GM12878 (cell line): ENCODE data around the gene AMBP. TPM values are rescaled to one million over a fixed set of nuclear protein-coding genes. Genes with fewer than 3 reads are reported as not detected.

Experiments used
- ATAC-seq: fragments of 200-7000 bp; cut with Tn5 transposase; 3 replicates; pipeline ENCODE4 v1.9.1; 2020; ENCODE audit warnings: mild to moderate bottlenecking, moderate library complexity
- BruUV-seq: library from RNA; stranded (reverse); fragments of 400-500 nt; replicated peaks from 2 replicates; lab custom pipeline; 2021; lab: Mats Ljungman, UMichigan
- CTCF ChIA-PET: fragments of 300-600 bp; sonication (Branson Sonifier 250); formaldehyde crosslinking; extraction: SDS; loops from one replicate; lab custom pipeline; 2021; ENCODE audit warnings: inconsistent platforms; lab: Yijun Ruan, JAX
- POLR2A ChIA-PET: fragments of 350-600 bp; formaldehyde crosslinking; extraction: SDS; loops from one replicate; lab custom pipeline; 2021; ENCODE audit warnings: inconsistent platforms; lab: Charles Lee
- RAD21 ChIA-PET: fragments of 300-600 bp; sonication (Branson Sonifier 250); formaldehyde crosslinking; loops from one replicate; lab custom pipeline; 2023; ENCODE audit warnings: antibody characterized with exemption; ENCODE audit not compliant: unreplicated experiment; lab: Charles Lee
- SMC1A ChIA-PET: fragments of 300-600 bp; sonication (Branson Sonifier 250); formaldehyde crosslinking; loops from one replicate; lab custom pipeline; 2023; ENCODE audit not compliant: unreplicated experiment, uncharacterized antibody; lab: Charles Lee
- DNase-seq: peaks from one replicate; pipeline ENCODE4 v3.0.0-alpha.2; 2011; ENCODE audit warnings: low read depth, low spot score
- FAIRE-seq: peaks from 3 replicates; lab custom pipeline; 2011; peaks lifted over from hg19 to GRCh38; lab: Jason Lieb, UNC
- H2AFZ ChIP-seq: 2 replicates; pipeline ENCODE4 v1.6.0; 2011; ENCODE audit warnings: low read depth, low read length, control low read depth; ENCODE audit not compliant: control insufficient read depth
- H3K27ac ChIP-seq: 2 replicates; pipeline ENCODE4 v1.5.1; 2011; ENCODE audit warnings: control low read depth; ENCODE audit not compliant: control insufficient read depth, insufficient read depth
- H3K27me3 ChIP-seq, 2 experiments: replicated peaks in 1 of 2; 2 replicates each; pipeline versions ENCODE4 v1.6.0 to v1.6.1; 2011; ENCODE audit warnings: low read length in 1 of 2; ENCODE audit not compliant: control insufficient read depth in 2 of 2, insufficient read depth in 2 of 2
- H3K36me3 ChIP-seq, 2 experiments: 2 replicates each; pipeline ENCODE4 v1.5.1; 2011; ENCODE audit warnings: low read length in 1 of 2; ENCODE audit not compliant: control insufficient read depth in 2 of 2, insufficient read depth in 2 of 2
- H3K4me1 ChIP-seq: 2 replicates; pipeline ENCODE4 v1.6.1; 2011; ENCODE audit warnings: mild to moderate bottlenecking, low read length, moderate library complexity, mixed read lengths; ENCODE audit not compliant: control insufficient read depth, insufficient read depth
- H3K4me2 ChIP-seq: 2 replicates; pipeline ENCODE4 v1.6.0; 2011; ENCODE audit warnings: control low read depth; ENCODE audit not compliant: control insufficient read depth, insufficient read depth
- H3K4me3 ChIP-seq: fragments of 200-600 bp; sonication (generic); 2 replicates; pipeline ENCODE4 v1.5.1; 2016
- H3K79me2 ChIP-seq: 2 replicates; pipeline ENCODE4 v1.6.0; 2011; ENCODE audit warnings: low read length; ENCODE audit not compliant: control insufficient read depth, insufficient read depth
- H3K9ac ChIP-seq: 2 replicates; pipeline ENCODE4 v1.8.0; 2011; ENCODE audit warnings: low read length, control low read depth, mixed read lengths; ENCODE audit not compliant: control insufficient read depth, insufficient read depth
- H3K9me3 ChIP-seq: replicated peaks from 3 replicates; pipeline ENCODE4 v1.5.1; 2011; ENCODE audit warnings: mild to moderate bottlenecking, low read length; ENCODE audit not compliant: control insufficient read depth, insufficient read depth
- H4K20me1 ChIP-seq: 2 replicates; pipeline ENCODE4 v1.6.0; 2011; ENCODE audit not compliant: control insufficient read depth, insufficient read depth
- BACH1 ChIP-seq: fragments of 450-650 bp; IDR thresholded peaks from 2 replicates; pipeline ENCODE4 v1.6.1; 2017; ENCODE audit warnings: mild to moderate bottlenecking, borderline replicate concordance
- CEBPB ChIP-seq, 2 experiments: fragments of 150-350 bp in 1 of 2; IDR thresholded peaks; 2 replicates each; pipeline ENCODE4 v1.6.1; 2012 to 2014; ENCODE audit warnings: low read depth in 2 of 2, low read length in 2 of 2, borderline replicate concordance in 1 of 2, inconsistent platforms in 1 of 2
- CREB1 ChIP-seq: IDR thresholded peaks from 2 replicates; pipeline ENCODE4 v1.6.1; 2012; ENCODE audit warnings: low read depth, mild to moderate bottlenecking, inconsistent platforms
- FOS ChIP-seq: IDR thresholded peaks from 3 replicates; pipeline ENCODE4 v1.6.1; 2011; ENCODE audit warnings: borderline replicate concordance; ENCODE audit not compliant: insufficient read length; ENCODE audit errors: extremely low read depth
- FOXK2 ChIP-seq: fragments of 450-650 bp; IDR thresholded peaks from 2 replicates; pipeline ENCODE4 v1.6.1; 2017; ENCODE audit warnings: mild to moderate bottlenecking, moderate library complexity
- HSF1 ChIP-seq: fragments of 150-350 bp; IDR thresholded peaks from 2 replicates; pipeline ENCODE4 v1.6.1; 2014; ENCODE audit warnings: mild to moderate bottlenecking, low read depth, low read length
- KLF5 ChIP-seq: fragments of 450-650 bp; IDR thresholded peaks from 2 replicates; pipeline ENCODE4 v1.6.1; 2014; ENCODE audit warnings: mild to moderate bottlenecking; ENCODE audit not compliant: partially characterized antibody
- MYB ChIP-seq: fragments of 150-350 bp; IDR thresholded peaks from 2 replicates; pipeline ENCODE4 v1.6.1; 2014; ENCODE audit warnings: mild to moderate bottlenecking, low read depth, low read length, borderline replicate concordance
- NR2C2 ChIP-seq: IDR thresholded peaks from 2 replicates; pipeline ENCODE4 v1.6.1; 2011; ENCODE audit warnings: borderline replicate concordance, low read depth; ENCODE audit not compliant: control insufficient read depth, insufficient read length
- NR2F1 ChIP-seq: fragments of 450-650 bp; conservative IDR thresholded peaks from 2 replicates; pipeline ENCODE4 v1.6.1; 2017; ENCODE audit warnings: mild to moderate bottlenecking
- RFX5 ChIP-seq: IDR thresholded peaks from 2 replicates; pipeline ENCODE4 v1.6.1; 2011; ENCODE audit warnings: low read depth, low read length, improper control_type of control experiment
- SMC3 ChIP-seq: IDR thresholded peaks from 2 replicates; pipeline ENCODE4 v1.6.1; 2011; ENCODE audit warnings: low read length, improper control_type of control experiment, borderline replicate concordance
- SP1 ChIP-seq: IDR thresholded peaks from one replicate; pipeline ENCODE4 v1.6.1; 2011; ENCODE audit warnings: low read depth, low read length
- SPI1 ChIP-seq: IDR thresholded peaks from 2 replicates; pipeline ENCODE4 v1.6.1; 2011; ENCODE audit warnings: low read depth, mild to moderate bottlenecking, low read length, moderate library complexity, borderline replicate concordance; ENCODE audit not compliant: insufficient read depth
- TCF12 ChIP-seq: IDR thresholded peaks from 2 replicates; pipeline ENCODE4 v1.6.1; 2011; ENCODE audit warnings: low read depth, mild to moderate bottlenecking, low read length
- WGBS: methylation state at CpG from one replicate; pipeline ENCODE4 v1.1.6; 2016; ENCODE audit warnings: low lambda C conversion rate; ENCODE audit not compliant: insufficient replicate concordance, insufficient coverage; ENCODE audit errors: missing lambda C conversion rate; 5-methylcytosine and 5-hydroxymethylcytosine counted together
- in situ Hi-C: fragments of 300-500 bp; cut with MboI; formaldehyde crosslinking; loops from 9 replicates; pipeline ENCODE4 v1.14.3; 2018; ENCODE audit warnings: mixed read lengths
- intact Hi-C: fragments of 100-400 bp; cut with micrococcal nuclease; formaldehyde crosslinking; loops from one replicate; pipeline ENCODE4 v1.14.2; 2022; ENCODE audit not compliant: unreplicated experiment
- polyA plus RNA-seq, 11 experiments: library from polyadenylated mRNA; depleted of rRNA in 4 of 11; unstranded in 6 of 11; stranded (reverse) in 5 of 11; fragments of >200 nt; fragmentation: Nextera tagmentation in 4 of 11; fragmentation: Illumina TruSeq in 1 of 11; extraction: Ambion mirVana in 4 of 11; extraction: Trizol in 1 of 11; gene quantifications; 1 replicate in 1 of 11; 2 replicates in 10 of 11; pipeline versions ENCODE4 v1.2.1 to v1.2.3, GENCODE V29; 2011 to 2016; ENCODE audit warnings: inconsistent platforms in 2 of 11, missing spikeins in 2 of 11, low read depth in 1 of 11
- total RNA-seq, 4 experiments: library from RNA; depleted of rRNA in 3 of 4; stranded (reverse); fragments of >200 nt in 3 of 4; fragmentation: Illumina TruSeq in 1 of 4; extraction: Trizol in 1 of 4; gene quantifications; 2 replicates each; pipeline versions ENCODE4 v1.2.1 to v1.2.3, GENCODE V29; 2013 to 2021

AMBP gene
- total and polyA plus RNA-seq, 10 of the 15 experiments (the other 5 are each of a cell fraction or from before 2014, with no cell fraction given): 0.11 to 2.3 (median 0.18) TPM; not detected in 7

GRCh38 chr9:114035845-114036801 is 42.0 kb downstream of the AMBP start:
- POLR2A ChIA-PET: no interaction called here
- Histone ChIP-seq H3K4me2 (no peak overlapping the region), H3K27ac (no peak overlapping the region), H3K36me3 (no peaks in the 10 kb centered on the region; a peak in 1 of 4 replicates), H4K20me1 (no peaks in the 10 kb centered on the region; the same call in 1 of the 2 replicates), H2AFZ (no peak overlapping the region)
- BruUV-seq: no TSS peak
- in situ Hi-C loops (loop anchor here (25.0 kb wide), 1 partner anchor 574 kb away; the partner anchor contains the start of gene RGS3), intact Hi-C loops (no loop called here)
- RAD21 ChIA-PET: no interaction called here
- SMC1A ChIA-PET: no interaction called here
- CTCF ChIA-PET: interaction anchor here (0.7 kb wide), 1 partner anchor 1585 kb away, joined by 3 read pairs; no protein-coding TSS in a partner anchor
- no peak for ATAC-seq
- TF ChIP-seq FOS (no peak), RFX5 (no peak), MYB (no peak), SP1 (no peak), FOXK2 (no peak), NR2F1 (no peak), KLF5 (no peak), SMC3 (no peak), HSF1 (no peak), CEBPB (IDR thresholded peaks at IDR 0.05; ENCODE audit: borderline replicate concordance in 1 of 2, low read depth in 2 of 2, low read length in 2 of 2) (no peak), BACH1 (no peak), NR2C2 (no peak), CREB1 (no peak), SPI1 (no peak), TCF12 (no peak)
- TF ChIP-seq, all 136 proteins: peak for 0
- 25% methylated on average over 18 of the region's 18 CpGs for WGBS
- no peaks in the 10 kb centered on the region for H3K27me3 ChIP-seq
- no peak overlapping the region for H3K4me3 ChIP-seq
- DNase-seq: no peak
- no peaks in the 10 kb centered on the region for H3K79me2 ChIP-seq
- no peaks in the 10 kb centered on the region for H3K4me1 ChIP-seq
- no peaks in the 10 kb centered on the region for H3K9me3 ChIP-seq
- FAIRE-seq: no peak
- no peak overlapping the region for H3K9ac ChIP-seq
